PFSK-1 (cell line): ENCODE measurements around the gene CYSLTR1. TPM values are rescaled to one million over a fixed set of nuclear protein-coding genes. Genes with fewer than 3 reads are reported as not detected.

Source experiments
- FOXP2 ChIP-seq: optimal IDR thresholded peaks from 2 replicates; pipeline ENCODE3; 2011; ENCODE audit warnings: borderline replicate concordance, control low read depth, inconsistent platforms; ENCODE audit not compliant: insufficient read depth; ENCODE audit errors: extremely low read length, extremely low read depth
- POLR2AphosphoS5 ChIP-seq: IDR thresholded peaks from 2 replicates; pipeline ENCODE4 v1.6.1; 2012; ENCODE audit warnings: low read depth, mild to moderate bottlenecking, control low read depth, low read length, moderate library complexity
- SIN3A ChIP-seq: IDR thresholded peaks from 2 replicates; pipeline ENCODE4 v1.6.1; 2012; ENCODE audit warnings: mild to moderate bottlenecking, low read length, moderate library complexity, borderline replicate concordance; ENCODE audit not compliant: insufficient read depth
- TAF1 ChIP-seq: IDR thresholded peaks from 2 replicates; pipeline ENCODE4 v1.6.1; 2012; ENCODE audit warnings: low read length, control low read depth, borderline replicate concordance; ENCODE audit not compliant: insufficient read depth
- polyA plus RNA-seq: library from polyadenylated mRNA; unstranded; fragments of >200 nt; gene quantifications from one replicate; pipeline ENCODE4 v1.2.1, GENCODE V29; 2012; ENCODE audit warnings: low read depth, missing spikeins; ENCODE audit not compliant: insufficient read length
- TF ChIP-seq, protein P1 (sequence below), 2 experiments: IDR thresholded peaks; 2 replicates each; pipeline versions ENCODE4 v1.6.1 to v1.8.0; 2011 to 2012; ENCODE audit warnings: low read depth in 2 of 2, low read length in 2 of 2, control low read depth in 1 of 2, inconsistent platforms in 1 of 2, mild to moderate bottlenecking in 1 of 2, moderate library complexity in 1 of 2; ENCODE audit not compliant: insufficient read depth in 1 of 2

The CYSLTR1 gene, protein sequence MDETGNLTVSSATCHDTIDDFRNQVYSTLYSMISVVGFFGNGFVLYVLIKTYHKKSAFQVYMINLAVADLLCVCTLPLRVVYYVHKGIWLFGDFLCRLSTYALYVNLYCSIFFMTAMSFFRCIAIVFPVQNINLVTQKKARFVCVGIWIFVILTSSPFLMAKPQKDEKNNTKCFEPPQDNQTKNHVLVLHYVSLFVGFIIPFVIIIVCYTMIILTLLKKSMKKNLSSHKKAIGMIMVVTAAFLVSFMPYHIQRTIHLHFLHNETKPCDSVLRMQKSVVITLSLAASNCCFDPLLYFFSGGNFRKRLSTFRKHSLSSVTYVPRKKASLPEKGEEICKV
- 0.09 TPM for polyA plus RNA-seq

DNA sequence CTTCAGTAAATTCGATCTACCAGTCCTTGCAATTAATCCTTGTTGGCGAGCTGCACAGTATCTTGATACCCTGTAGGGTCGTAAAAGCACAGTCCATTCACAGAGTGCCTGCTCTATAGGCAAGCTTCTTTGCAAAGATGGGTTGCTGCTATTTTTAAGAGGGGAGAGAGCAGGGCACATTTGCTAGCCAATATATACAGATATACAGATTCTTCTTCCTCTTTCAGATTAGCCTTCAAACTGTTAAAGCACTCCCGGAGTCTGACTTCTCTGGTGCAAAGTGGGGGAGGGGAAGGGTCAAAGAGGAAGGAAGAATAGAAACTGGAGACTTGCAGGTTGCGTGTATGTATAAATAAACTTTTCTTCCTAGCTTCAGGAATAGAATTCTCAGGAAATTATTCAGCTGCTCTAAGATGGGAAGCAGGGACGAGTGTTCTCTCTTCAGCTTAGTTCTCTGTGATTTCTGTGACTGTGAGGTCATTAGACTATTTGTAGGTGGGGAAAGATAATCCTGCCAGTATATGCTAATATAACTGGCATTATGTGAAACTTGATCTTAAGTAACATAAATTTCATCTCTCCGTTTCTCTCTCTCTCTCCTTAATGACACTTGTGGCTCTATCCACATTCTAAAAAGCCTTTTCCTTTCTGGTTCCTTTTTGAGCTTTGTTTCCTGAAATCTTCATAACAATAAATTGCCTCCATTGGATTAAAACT, at the start of gene CYSLTR1:
TSS of gene CYSLTR1 (minus strand) at position 242 of the 717 bp plus-strand sequence. CDS start 53,865 bp downstream, outside the sequence.
- TF ChIP-seq TAF1 (no peak), SIN3A (no peak), FOXP2 (no peak), POLR2AphosphoS5 (no peak)
- TF ChIP-seq, protein P1, sequence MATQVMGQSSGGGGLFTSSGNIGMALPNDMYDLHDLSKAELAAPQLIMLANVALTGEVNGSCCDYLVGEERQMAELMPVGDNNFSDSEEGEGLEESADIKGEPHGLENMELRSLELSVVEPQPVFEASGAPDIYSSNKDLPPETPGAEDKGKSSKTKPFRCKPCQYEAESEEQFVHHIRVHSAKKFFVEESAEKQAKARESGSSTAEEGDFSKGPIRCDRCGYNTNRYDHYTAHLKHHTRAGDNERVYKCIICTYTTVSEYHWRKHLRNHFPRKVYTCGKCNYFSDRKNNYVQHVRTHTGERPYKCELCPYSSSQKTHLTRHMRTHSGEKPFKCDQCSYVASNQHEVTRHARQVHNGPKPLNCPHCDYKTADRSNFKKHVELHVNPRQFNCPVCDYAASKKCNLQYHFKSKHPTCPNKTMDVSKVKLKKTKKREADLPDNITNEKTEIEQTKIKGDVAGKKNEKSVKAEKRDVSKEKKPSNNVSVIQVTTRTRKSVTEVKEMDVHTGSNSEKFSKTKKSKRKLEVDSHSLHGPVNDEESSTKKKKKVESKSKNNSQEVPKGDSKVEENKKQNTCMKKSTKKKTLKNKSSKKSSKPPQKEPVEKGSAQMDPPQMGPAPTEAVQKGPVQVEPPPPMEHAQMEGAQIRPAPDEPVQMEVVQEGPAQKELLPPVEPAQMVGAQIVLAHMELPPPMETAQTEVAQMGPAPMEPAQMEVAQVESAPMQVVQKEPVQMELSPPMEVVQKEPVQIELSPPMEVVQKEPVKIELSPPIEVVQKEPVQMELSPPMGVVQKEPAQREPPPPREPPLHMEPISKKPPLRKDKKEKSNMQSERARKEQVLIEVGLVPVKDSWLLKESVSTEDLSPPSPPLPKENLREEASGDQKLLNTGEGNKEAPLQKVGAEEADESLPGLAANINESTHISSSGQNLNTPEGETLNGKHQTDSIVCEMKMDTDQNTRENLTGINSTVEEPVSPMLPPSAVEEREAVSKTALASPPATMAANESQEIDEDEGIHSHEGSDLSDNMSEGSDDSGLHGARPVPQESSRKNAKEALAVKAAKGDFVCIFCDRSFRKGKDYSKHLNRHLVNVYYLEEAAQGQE (IDR thresholded peaks at IDR 0.05; ENCODE audit: insufficient read depth in 1 of 2, low read depth in 2 of 2, low read length in 2 of 2), result no peak

DNA sequence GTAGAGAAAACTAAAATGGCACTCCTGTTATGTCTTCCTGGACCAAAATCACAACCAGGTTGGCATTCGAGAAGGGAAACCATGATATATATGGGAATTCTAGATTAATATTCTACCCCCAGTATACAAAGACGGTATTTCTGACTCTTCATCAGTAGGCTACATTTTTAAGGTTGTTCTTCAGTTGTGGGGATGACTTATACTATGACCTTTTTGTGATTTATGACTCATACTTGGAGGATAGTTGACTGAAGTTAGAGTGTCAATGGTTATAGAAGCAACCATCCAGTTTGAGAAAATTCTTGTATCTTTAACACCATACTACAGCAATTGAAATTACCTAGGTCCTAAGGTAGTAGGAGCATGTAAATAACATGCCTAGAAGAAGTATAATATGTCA, 49.8 kb upstream of the CYSLTR1 start:
- no peak for TF ChIP-seq TAF1
- TF ChIP-seq POLR2AphosphoS5, result no peak
- no peak for TF ChIP-seq SIN3A
- TF ChIP-seq, protein P1 (IDR thresholded peaks at IDR 0.05; ENCODE audit: insufficient read depth in 1 of 2, low read depth in 2 of 2, low read length in 2 of 2), result no peak
- TF ChIP-seq FOXP2, result no peak

DNA sequence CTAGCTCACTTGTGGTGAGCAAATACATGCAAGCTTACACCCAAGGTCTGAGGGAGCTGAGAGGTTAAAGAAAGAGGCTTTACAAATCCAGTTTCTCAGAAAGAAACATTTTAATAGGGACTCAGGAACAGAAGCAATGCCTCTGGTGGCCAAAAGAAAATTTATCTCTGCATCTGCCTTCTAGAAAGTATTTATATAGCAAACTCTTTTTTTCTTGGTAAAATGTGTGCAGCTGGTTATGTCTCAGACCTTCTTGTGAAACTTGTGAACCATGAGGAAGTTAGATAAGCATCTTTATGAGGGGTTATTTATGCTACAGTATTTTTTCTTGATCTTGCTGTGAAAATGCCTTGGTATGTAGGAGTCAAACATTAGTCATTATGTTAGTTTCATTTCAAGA, 48.5 kb upstream of the CYSLTR1 start:
- TF ChIP-seq POLR2AphosphoS5, result no peak
- TF ChIP-seq FOXP2, result no peak
- no peak for TF ChIP-seq TAF1
- TF ChIP-seq, protein P1 (IDR thresholded peaks at IDR 0.05; ENCODE audit: insufficient read depth in 1 of 2, low read depth in 2 of 2, low read length in 2 of 2), result no peak
- TF ChIP-seq SIN3A, result no peak

DNA sequence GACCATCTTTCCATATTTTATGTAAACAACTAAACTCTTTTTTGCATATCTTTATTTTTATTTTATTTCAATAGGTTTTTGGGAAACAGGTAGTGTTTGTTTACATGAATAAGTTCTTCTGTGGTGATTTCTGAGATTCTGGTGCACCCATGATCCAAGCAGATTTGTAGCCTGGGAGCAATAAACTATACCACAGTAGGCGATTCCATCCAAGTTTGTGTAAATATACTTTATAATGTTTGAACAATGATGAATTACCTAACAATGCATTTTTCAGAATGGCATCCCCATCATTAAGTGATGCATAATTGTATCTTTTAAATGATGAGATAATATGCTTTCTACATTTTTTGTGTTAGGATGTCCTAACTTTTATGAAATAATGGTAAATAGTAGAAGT, 39.2 kb upstream of the CYSLTR1 start:
- TF ChIP-seq SIN3A (no peak), TAF1 (no peak), POLR2AphosphoS5 (no peak), FOXP2 (no peak)
- TF ChIP-seq, protein P1 (IDR thresholded peaks at IDR 0.05; ENCODE audit: insufficient read depth in 1 of 2, low read depth in 2 of 2, low read length in 2 of 2), result no peak
